HG02885 (cell line): ENCODE results near the gene DZIP1.
A peak's percentile ranks its signal among the peaks of the same experiment; 100 is the strongest.

Source experiments
- ATAC-seq: cut with Tn5 transposase; IDR thresholded peaks from one replicate; pipeline ENCODE4 v1.9.1; 2021; ENCODE audit warnings: mild to moderate bottlenecking; ENCODE audit not compliant: unreplicated experiment, poor library complexity

DZIP1 gene

GRCh38 chr13:95553581-95554385 is 90.7 kb downstream of the DZIP1 start:
- ATAC-seq = no peak

- ATAC-seq = no peak
Measured at GRCh38 chr13:95552539-95553441, 91.7 kb downstream of the DZIP1 start, which contains the start of gene CLDN10. TSS of gene CLDN10 (plus strand) at chr13:95552720. CDS start at chr13:95552754, 34 bp downstream.

- no peak for ATAC-seq
Measured at GRCh38 chr13:95552208-95552538, 92.3 kb downstream of the DZIP1 start.

GRCh38 chr13:95547531-95548167 is 96.9 kb downstream of the DZIP1 start:
- no peak for ATAC-seq

GRCh38 chr13:95546919-95547318 is 97.6 kb downstream of the DZIP1 start:
- ATAC-seq = no peak

- ATAC-seq = no peak
Measured at GRCh38 chr13:95544293-95544692, 100.2 kb downstream of the DZIP1 start.

- no peak for ATAC-seq
Measured at GRCh38 chr13:95541911-95542474, 102.5 kb downstream of the DZIP1 start.

- no peak for ATAC-seq
Measured at GRCh38 chr13:95541308-95541707, 103.2 kb downstream of the DZIP1 start.

- ATAC-seq = no peak
Measured at GRCh38 chr13:95540888-95541287, 103.6 kb downstream of the DZIP1 start.

GRCh38 chr13:95536632-95537241 is 107.8 kb downstream of the DZIP1 start:
- no peak for ATAC-seq

- peak; percentile 75 for ATAC-seq
Measured at GRCh38 chr13:95535243-95535642, 109.3 kb downstream of the DZIP1 start.

GRCh38 chr13:95533545-95534160 is 110.9 kb downstream of the DZIP1 start:
- ATAC-seq = no peak

GRCh38 chr13:95530178-95530577 is 114.3 kb downstream of the DZIP1 start:
- no peak for ATAC-seq
